HCT116 (cell line): ENCODE data around the gene NRBF2. TPM values are rescaled to one million over a fixed set of nuclear protein-coding genes. Genes with fewer than 3 reads are reported as not detected.
A peak's percentile ranks its signal among the peaks of the same experiment; 100 is the strongest.

Source experiments
- ATAC-seq: fragments of 200-7000 bp; cut with Tn5 transposase; 2 replicates; pipeline ENCODE4 v1.9.1; 2020; ENCODE audit warnings: mild to moderate bottlenecking, moderate library complexity
- BruUV-seq: library from RNA; stranded (reverse); fragments of 400-500 nt; replicated peaks from 2 replicates; lab custom pipeline; 2021; lab: Mats Ljungman, UMichigan
- CTCF ChIA-PET: fragments of 300-600 bp; sonication (Branson Sonifier 250); formaldehyde crosslinking; loops from one replicate; lab custom pipeline; 2021; ENCODE audit warnings: antibody characterized with exemption; lab: Charles Lee
- POLR2A ChIA-PET: fragments of 300-600, 350-600 bp; sonication (Branson Sonifier 250); formaldehyde crosslinking; loops from one replicate; lab custom pipeline; 2021; ENCODE audit warnings: antibody characterized with exemption; lab: Charles Lee
- RAD21 ChIA-PET, 2 experiments: fragments of 300-600 bp; sonication (Branson Sonifier 250); formaldehyde crosslinking; loops; one replicate each; lab custom pipeline; 2023; ENCODE audit warnings: low total read pairs in 2 of 2; ENCODE audit not compliant: uncharacterized antibody in 2 of 2, unreplicated experiment in 2 of 2, low non-redundant PET in 1 of 2; lab: Charles Lee
- DNase-seq: peaks from one replicate; pipeline ENCODE4 v3.0.0-alpha.2; 2010; ENCODE audit warnings: low read depth, low spot score
- H2AFZ ChIP-seq: fragments of 200-600 bp; shearing (Covaris generic), sonication (generic); 2 replicates; pipeline ENCODE4 v1.6.1; 2017; ENCODE audit warnings: low read depth, mixed run types, mixed read lengths, antibody characterized with exemption, low read length; ENCODE audit not compliant: poor library complexity, severe bottlenecking
- H3K27ac ChIP-seq: 2 replicates; pipeline ENCODE4 v1.5.1; 2012; ENCODE audit warnings: low read depth, low read length
- H3K27me3 ChIP-seq: fragments of 200-600 bp; sonication (generic); 2 replicates; pipeline ENCODE4 v1.6.1; 2016; ENCODE audit warnings: mixed run types, low read length, mixed read lengths; ENCODE audit not compliant: insufficient read depth
- H3K36me3 ChIP-seq, 2 experiments: fragments of 200-500 bp in 1 of 2; fragments of 200-600 bp in 1 of 2; sonication (Bioruptor generic) in 1 of 2; sonication (generic) in 1 of 2; 2 replicates each; pipeline versions ENCODE4 v1.5.1 to v1.6.1; 2014 to 2016; ENCODE audit warnings: low read length in 2 of 2, inconsistent platforms in 1 of 2, mixed read lengths in 1 of 2, mixed run types in 1 of 2; ENCODE audit not compliant: insufficient read depth in 2 of 2, control insufficient read depth in 1 of 2
- H3K4me1 ChIP-seq, 2 experiments: fragments of 200-600 bp in 1 of 2; sonication (generic) in 1 of 2; 2 replicates each; pipeline versions ENCODE4 v1.5.1 to v1.6.1; 2012 to 2017; ENCODE audit warnings: low read length in 2 of 2, inconsistent platforms in 1 of 2, mild to moderate bottlenecking in 1 of 2, mixed read lengths in 1 of 2, mixed run types in 1 of 2, moderate library complexity in 1 of 2; ENCODE audit not compliant: insufficient read depth in 2 of 2, control insufficient read depth in 1 of 2
- H3K4me2 ChIP-seq: fragments of 200-600 bp; sonication (generic); 2 replicates; pipeline ENCODE4 v1.6.1; 2017; ENCODE audit warnings: mixed run types, low read length, mixed read lengths
- H3K4me3 ChIP-seq, 2 experiments: fragments of 200-600 bp in 1 of 2; sonication (generic) in 1 of 2; replicated peaks in 1 of 2; 2 replicates each; pipeline ENCODE4 v1.5.1; 2011 to 2016; ENCODE audit warnings: low read length in 2 of 2, control low read depth in 1 of 2, low read depth in 1 of 2, mild to moderate bottlenecking in 1 of 2, mixed read lengths in 1 of 2, mixed run types in 1 of 2
- H3K79me2 ChIP-seq: fragments of 200-600 bp; sonication (generic); 2 replicates; pipeline ENCODE4 v1.6.1; 2017; ENCODE audit warnings: mild to moderate bottlenecking, mixed run types, low read length, moderate library complexity, mixed read lengths; ENCODE audit not compliant: insufficient read depth
- H3K9ac ChIP-seq: fragments of 200-600 bp; sonication (generic); 2 replicates; pipeline ENCODE4 v1.6.1; 2016; ENCODE audit warnings: low read length, mixed read lengths
- H3K9me2 ChIP-seq: fragments of 200-600 bp; sonication (generic), shearing (Covaris generic); 2 replicates; pipeline ENCODE4 v1.6.1; 2017; ENCODE audit warnings: mixed run types, mild to moderate bottlenecking, moderate library complexity; ENCODE audit not compliant: insufficient read depth
- H3K9me3 ChIP-seq, 2 experiments: fragments of 200-500 bp in 1 of 2; fragments of 200-600 bp in 1 of 2; sonication (Bioruptor generic) in 1 of 2; sonication (generic) in 1 of 2; 2 replicates each; pipeline ENCODE4 v1.6.1; 2014 to 2017; ENCODE audit warnings: low read length in 2 of 2, mixed read lengths in 2 of 2, inconsistent platforms in 1 of 2, low read depth in 1 of 2, mild to moderate bottlenecking in 1 of 2, mixed run types in 1 of 2, moderate library complexity in 1 of 2; ENCODE audit not compliant: control insufficient read depth in 1 of 2, insufficient read depth in 1 of 2
- H4K20me1 ChIP-seq: fragments of 200-600 bp; sonication (generic), shearing (Covaris generic); 2 replicates; pipeline ENCODE4 v1.6.1; 2017; ENCODE audit warnings: mixed run types, mild to moderate bottlenecking, moderate library complexity; ENCODE audit not compliant: insufficient read depth
- CBX3 ChIP-seq: IDR thresholded peaks from 2 replicates; pipeline ENCODE4 v1.6.1; 2012; ENCODE audit warnings: low read depth
- CEBPB ChIP-seq: IDR thresholded peaks from 2 replicates; pipeline ENCODE4 v1.6.1; 2012; ENCODE audit warnings: low read depth
- EGR1 ChIP-seq: IDR thresholded peaks from 2 replicates; pipeline ENCODE4 v1.6.1; 2012; ENCODE audit warnings: low read depth
- FOSL1 ChIP-seq: IDR thresholded peaks from 2 replicates; pipeline ENCODE4 v1.6.1; 2012; ENCODE audit warnings: low read depth
- JUND ChIP-seq: IDR thresholded peaks from 2 replicates; pipeline ENCODE4 v1.6.1; 2012
- POLR2AphosphoS5 ChIP-seq: IDR thresholded peaks from 2 replicates; pipeline ENCODE4 v1.6.1; 2011; ENCODE audit warnings: mild to moderate bottlenecking, low read depth, low read length, moderate library complexity
- REST ChIP-seq: IDR thresholded peaks from 2 replicates; pipeline ENCODE4 v1.6.1; 2012; ENCODE audit warnings: low read depth
- SIN3A ChIP-seq: IDR thresholded peaks from 2 replicates; pipeline ENCODE4 v1.6.1; 2012; ENCODE audit warnings: low read depth
- SP1 ChIP-seq: IDR thresholded peaks from 2 replicates; pipeline ENCODE4 v1.6.1; 2012; ENCODE audit warnings: low read depth
- TCF7L2 ChIP-seq: IDR thresholded peaks from 2 replicates; pipeline ENCODE4 v1.7.0; 2011; ENCODE audit warnings: borderline replicate concordance, inconsistent platforms; ENCODE audit not compliant: insufficient read depth, insufficient read length; ENCODE audit errors: extremely low read depth
- YY1 ChIP-seq: IDR thresholded peaks from 2 replicates; pipeline ENCODE4 v1.6.1; 2011; ENCODE audit warnings: low read length, low read depth, moderate library complexity, mild to moderate bottlenecking; ENCODE audit not compliant: insufficient replicate concordance; ENCODE audit errors: extremely low read depth
- ZBTB33 ChIP-seq: IDR thresholded peaks from 2 replicates; pipeline ENCODE4 v1.6.1; 2011; ENCODE audit warnings: mild to moderate bottlenecking, low read length, moderate library complexity; ENCODE audit not compliant: insufficient replicate concordance; ENCODE audit errors: extremely low read depth
- ZNF274 ChIP-seq: fragments of 200-500 bp; sonication (Bioruptor generic); IDR thresholded peaks from 2 replicates; pipeline ENCODE4 v1.6.1; 2014; ENCODE audit warnings: mild to moderate bottlenecking, low read depth, low read length, inconsistent platforms
- intact Hi-C: fragments of 100-400 bp; cut with micrococcal nuclease; formaldehyde crosslinking; loops from 2 replicates; pipeline ENCODE4 v1.10.0; 2022
- total RNA-seq: library from RNA; stranded (reverse); gene quantifications from one replicate; pipeline ENCODE4 v1.2.1, GENCODE V29; 2021; ENCODE audit not compliant: unreplicated experiment

NRBF2 gene
- total RNA-seq, 1 experiment from 2014 or later = 20.2 TPM

GRCh38 chr10:63084690-63085382 is 48.3 kb upstream of the NRBF2 start:
- intact Hi-C loops = loop anchor here (1.0 to 5.0 kb wide), 5 partner anchors 268 to 648 kb away; partner anchors contain the start of gene EGR2
- Histone ChIP-seq H3K79me2 (no peaks in the 10 kb centered on the region), H3K4me3 (no peak overlapping the region), H3K27ac (no peak overlapping the region), H3K9me2 (no peaks in the 10 kb centered on the region), H3K4me1 (no peaks in the 10 kb centered on the region; a peak in 1 of 4 replicates), H3K9ac (no peak overlapping the region), H2AFZ (peak overlapping the region; percentile 77), H3K4me2 (no peak overlapping the region), H3K27me3 (no peaks in the 10 kb centered on the region), H3K9me3 (no peaks in the 10 kb centered on the region), H4K20me1 (no peaks in the 10 kb centered on the region), H3K36me3 (no peaks in the 10 kb centered on the region)
- no peak for TF ChIP-seq POLR2AphosphoS5
- no peak for TF ChIP-seq FOSL1
- TF ChIP-seq SIN3A = no peak
- TF ChIP-seq CEBPB = no peak
- TF ChIP-seq CBX3 = no peak
- TF ChIP-seq SP1 = no peak
- no peak for TF ChIP-seq YY1
- no TSS peak for BruUV-seq
- DNase-seq = no peak
- ChIA-PET POLR2A (no interaction called here), RAD21 (interaction anchor here in 1 of 2 experiments (2.0 kb wide), 1 partner anchor 266 kb away, joined by 4 read pairs; no protein-coding TSS in a partner anchor), CTCF (interaction anchor here (1.6 to 1.9 kb wide), 7 partner anchors 12 to 591 kb away, joined by 4 to 11 read pairs (median 5); partner anchors contain the start of gene EGR2)
- ATAC-seq = no peak

GRCh38 chr10:63093227-63093626 is 39.9 kb upstream of the NRBF2 start:
- Histone ChIP-seq H3K79me2 (no peaks in the 10 kb centered on the region), H3K4me3 (no peak overlapping the region), H3K4me2 (no peak overlapping the region), H3K27ac (no peak overlapping the region), H3K36me3 (no peaks in the 10 kb centered on the region), H4K20me1 (no peaks in the 10 kb centered on the region), H3K9ac (no peak overlapping the region), H3K27me3 (no peaks in the 10 kb centered on the region), H3K4me1 (no peaks in the 10 kb centered on the region), H3K9me3 (no peaks in the 10 kb centered on the region), H2AFZ (no peak overlapping the region), H3K9me2 (no peaks in the 10 kb centered on the region)
- intact Hi-C loops = no loop called here
- BruUV-seq = no TSS peak
- ATAC-seq (no peak), DNase-seq (no peak)
- ChIA-PET POLR2A (no interaction called here), RAD21 (no interaction called here), CTCF (no interaction called here)
- TF ChIP-seq EGR1 = no peak
- TF ChIP-seq JUND = no peak
- no peak for TF ChIP-seq CBX3
- TF ChIP-seq ZBTB33 = no peak
- TF ChIP-seq ZNF274 = no peak
- no peak for TF ChIP-seq FOSL1
- no peak for TF ChIP-seq REST
- TF ChIP-seq TCF7L2 = no peak
- no peak for TF ChIP-seq CEBPB
- no peak for TF ChIP-seq YY1
- TF ChIP-seq POLR2AphosphoS5 = no peak
